Mesenchymal stem cell (in vitro differentiated cells and primary cell): ENCODE measurements around the gene ATG2B.

Experiments
- DNase-seq: peaks from one replicate; pipeline ENCODE4 v3.0.0-alpha.2; 2013
- H2AFZ ChIP-seq: one replicate; pipeline ENCODE4 v1.6.1; 2013; ENCODE audit warnings: low read depth, mild to moderate bottlenecking, control low read depth, inconsistent platforms, low read length, moderate library complexity
- H2AK5ac ChIP-seq: 2 replicates; pipeline ENCODE4 v1.6.1; 2013; ENCODE audit warnings: low read length, moderate library complexity, mild to moderate bottlenecking, inconsistent platforms; ENCODE audit not compliant: severe bottlenecking
- H2BK120ac ChIP-seq: one replicate; pipeline ENCODE4 v1.6.1; 2013; ENCODE audit warnings: low read depth, mild to moderate bottlenecking, inconsistent platforms, low read length, moderate library complexity
- H2BK12ac ChIP-seq, 2 experiments: one replicate each; pipeline ENCODE4 v1.6.1; 2013; ENCODE audit warnings: inconsistent platforms in 2 of 2, low read length in 2 of 2, mild to moderate bottlenecking in 2 of 2, moderate library complexity in 2 of 2, control low read depth in 1 of 2
- H2BK15ac ChIP-seq: one replicate; pipeline ENCODE4 v1.6.1; 2013; ENCODE audit warnings: mild to moderate bottlenecking, low read depth, inconsistent platforms; ENCODE audit not compliant: poor library complexity, severe bottlenecking
- H2BK5ac ChIP-seq: 2 replicates; pipeline ENCODE4 v1.6.1; 2013; ENCODE audit warnings: low read depth, mild to moderate bottlenecking, low read length, control low read depth, inconsistent platforms; ENCODE audit not compliant: poor library complexity, severe bottlenecking
- H3K14ac ChIP-seq, 2 experiments: one replicate each; pipeline ENCODE4 v1.6.1; 2013; ENCODE audit warnings: inconsistent platforms in 2 of 2, low read length in 2 of 2, control low read depth in 1 of 2, mild to moderate bottlenecking in 1 of 2, moderate library complexity in 1 of 2
- H3K18ac ChIP-seq, 2 experiments: one replicate each; pipeline ENCODE4 v1.6.1; 2013; ENCODE audit warnings: inconsistent platforms in 2 of 2, low read length in 2 of 2, control low read depth in 1 of 2, low read depth in 1 of 2, mild to moderate bottlenecking in 1 of 2
- H3K23ac ChIP-seq, 2 experiments: one replicate each; pipeline ENCODE4 v1.6.1; 2013; ENCODE audit warnings: inconsistent platforms in 2 of 2, low read length in 2 of 2, mild to moderate bottlenecking in 2 of 2, moderate library complexity in 2 of 2, control low read depth in 1 of 2
- H3K27ac ChIP-seq: 2 replicates; pipeline ENCODE4 v1.5.1; 2013; ENCODE audit warnings: mild to moderate bottlenecking, moderate library complexity, low read length, control low read depth, inconsistent platforms; ENCODE audit not compliant: poor library complexity, severe bottlenecking
- H3K27me3 ChIP-seq, 2 experiments: 2 replicates each; pipeline versions ENCODE4 v1.6.1 to v1.7.0; 2013; ENCODE audit warnings: low read length in 2 of 2, mild to moderate bottlenecking in 2 of 2, moderate library complexity in 2 of 2, control low read depth in 1 of 2, inconsistent platforms in 1 of 2; ENCODE audit not compliant: control insufficient read depth in 1 of 2, insufficient read depth in 1 of 2
- H3K36me3 ChIP-seq, 2 experiments: 2 replicates each; pipeline versions ENCODE4 v1.6.1 to v1.7.0; 2013; ENCODE audit warnings: low read length in 2 of 2, control low read depth in 1 of 2, inconsistent platforms in 1 of 2, low read depth in 1 of 2, mild to moderate bottlenecking in 1 of 2; ENCODE audit not compliant: insufficient read depth in 2 of 2, control insufficient read depth in 1 of 2
- H3K4ac ChIP-seq, 2 experiments: one replicate each; pipeline ENCODE4 v1.6.1; 2013; ENCODE audit warnings: inconsistent platforms in 2 of 2, low read length in 2 of 2, mild to moderate bottlenecking in 2 of 2, moderate library complexity in 2 of 2, control low read depth in 1 of 2, low read depth in 1 of 2
- H3K4me1 ChIP-seq: 2 replicates; pipeline ENCODE4 v1.6.1; 2013; ENCODE audit warnings: low read depth, low read length, control low read depth; ENCODE audit not compliant: control insufficient read depth, insufficient read depth
- H3K4me2 ChIP-seq: 2 replicates; pipeline ENCODE4 v1.6.1; 2013; ENCODE audit warnings: low read length, mild to moderate bottlenecking, inconsistent platforms; ENCODE audit not compliant: poor library complexity, severe bottlenecking
- H3K4me3 ChIP-seq, 2 experiments: 2 replicates each; pipeline versions ENCODE4 v1.5.1 to v1.7.0; 2013; ENCODE audit warnings: low read length in 2 of 2, mild to moderate bottlenecking in 2 of 2, control low read depth in 1 of 2, low read depth in 1 of 2; ENCODE audit not compliant: insufficient read depth in 1 of 2
- H3K79me1 ChIP-seq: replicated peaks from 2 replicates; pipeline ENCODE4 v1.6.1; 2013; ENCODE audit warnings: mild to moderate bottlenecking, control low read depth, low read length, inconsistent platforms; ENCODE audit not compliant: poor library complexity, severe bottlenecking
- H3K9ac ChIP-seq: 2 replicates; pipeline ENCODE4 v1.7.0; 2013; ENCODE audit warnings: mild to moderate bottlenecking, low read length, moderate library complexity
- H3K9me3 ChIP-seq: 2 replicates; pipeline ENCODE4 v1.7.0; 2013; ENCODE audit warnings: mild to moderate bottlenecking, low read length; ENCODE audit not compliant: control insufficient read depth
- H4K8ac ChIP-seq: one replicate; pipeline ENCODE4 v1.6.1; 2013; ENCODE audit warnings: inconsistent platforms, mild to moderate bottlenecking, low read length, moderate library complexity
- H4K91ac ChIP-seq: one replicate; pipeline ENCODE4 v1.6.1; 2013; ENCODE audit warnings: mild to moderate bottlenecking, low read length, inconsistent platforms
- WGBS: methylation state at CpG from one replicate; pipeline ENCODE4 v1.1.7; 2013; ENCODE audit warnings: mixed read lengths; 5-methylcytosine and 5-hydroxymethylcytosine counted together

The ATG2B gene

GRCh38 chr14:96385385-96385784 lies 22.2 kb upstream of the ATG2B start:
- no peak overlapping the region for H2BK12ac ChIP-seq
- H2AK5ac ChIP-seq, result no peak overlapping the region
- no peak overlapping the region for H2BK120ac ChIP-seq
- H2BK15ac ChIP-seq, result no peak overlapping the region
- H3K79me1 ChIP-seq, result peaks cover 8% of the 10 kb centered on the region
- no peak overlapping the region for H2AFZ ChIP-seq
- no peak overlapping the region for H3K4me3 ChIP-seq
- H4K91ac ChIP-seq, result no peak overlapping the region
- H3K18ac ChIP-seq, result no peak overlapping the region
- no peaks in the 10 kb centered on the region for H3K9me3 ChIP-seq
- 91% methylated on average over 3 of the region's 3 CpGs for WGBS
- peaks cover 7 to 60% of the 10 kb centered on the region in 2 experiments for H3K36me3 ChIP-seq
- H3K27ac ChIP-seq, result no peak overlapping the region
- DNase-seq, result no peak
- no peaks in the 10 kb centered on the region for H3K4me1 ChIP-seq
- H2BK5ac ChIP-seq, result no peak overlapping the region
- no peak overlapping the region for H3K4me2 ChIP-seq
- no peak overlapping the region for H3K14ac ChIP-seq
- no peak overlapping the region for H3K9ac ChIP-seq
- no peak overlapping the region for H3K4ac ChIP-seq
- H3K23ac ChIP-seq, result no peak overlapping the region
- no peak overlapping the region for H4K8ac ChIP-seq
- no peaks in the 10 kb centered on the region for H3K27me3 ChIP-seq

- Histone ChIP-seq H3K9me3 (no peaks in the 10 kb centered on the region), H4K91ac (no peak overlapping the region), H2AK5ac (no peak overlapping the region), H3K27me3 (no peaks in the 10 kb centered on the region), H3K9ac (no peak overlapping the region), H3K23ac (no peak overlapping the region), H3K27ac (no peak overlapping the region), H3K4me3 (no peak overlapping the region), H2BK12ac (no peak overlapping the region), H2BK15ac (no peak overlapping the region), H3K14ac (no peak overlapping the region), H4K8ac (no peak overlapping the region), H2BK120ac (no peak overlapping the region), H3K4me1 (no peaks in the 10 kb centered on the region), H3K4me2 (no peak overlapping the region), H3K36me3 (peaks cover 7 to 60% of the 10 kb centered on the region in 2 experiments), H2BK5ac (no peak overlapping the region), H3K18ac (no peak overlapping the region), H3K79me1 (peaks cover 8% of the 10 kb centered on the region), H3K4ac (no peak overlapping the region), H2AFZ (no peak overlapping the region)
- WGBS, result 40% methylated on average over 1 of the region's 1 CpG
- no peak for DNase-seq
Observed at GRCh38 chr14:96384740-96385139, 21.6 kb upstream of the ATG2B start.

- H2AFZ ChIP-seq, result no peak overlapping the region
- H3K14ac ChIP-seq, result no peak overlapping the region
- peaks cover 7 to 60% of the 10 kb centered on the region in 2 experiments for H3K36me3 ChIP-seq
- H3K27ac ChIP-seq, result no peak overlapping the region
- H3K23ac ChIP-seq, result no peak overlapping the region
- no peak overlapping the region for H3K9ac ChIP-seq
- H3K27me3 ChIP-seq, result no peaks in the 10 kb centered on the region
- H2AK5ac ChIP-seq, result no peak overlapping the region
- no peak overlapping the region for H4K91ac ChIP-seq
- no peaks in the 10 kb centered on the region for H3K9me3 ChIP-seq
- no peak overlapping the region for H3K4ac ChIP-seq
- 100% methylated on average over 1 of the region's 1 CpG for WGBS
- H2BK120ac ChIP-seq, result no peak overlapping the region
- no peak overlapping the region for H3K18ac ChIP-seq
- no peak for DNase-seq
- H3K4me1 ChIP-seq, result no peaks in the 10 kb centered on the region
- H4K8ac ChIP-seq, result no peak overlapping the region
- no peak overlapping the region for H2BK15ac ChIP-seq
- no peak overlapping the region for H2BK12ac ChIP-seq
- H3K4me3 ChIP-seq, result no peak overlapping the region
- peaks cover 10% of the 10 kb centered on the region for H3K79me1 ChIP-seq
- H2BK5ac ChIP-seq, result no peak overlapping the region
- no peak overlapping the region for H3K4me2 ChIP-seq
Observed at GRCh38 chr14:96384053-96384452, 20.9 kb upstream of the ATG2B start.

GRCh38 chr14:96383445-96383844 lies 20.3 kb upstream of the ATG2B start:
- H3K4me2 ChIP-seq, result no peak overlapping the region
- no peak overlapping the region for H2AK5ac ChIP-seq
- WGBS, result 75% methylated on average over 2 of the region's 2 CpGs

More at GRCh38 chr14:96383445-96383844, 20.3 kb upstream of the ATG2B start:
- H3K23ac ChIP-seq, result no peak overlapping the region
- no peak overlapping the region for H2BK120ac ChIP-seq
- H3K4ac ChIP-seq, result no peak overlapping the region
- no peaks in the 10 kb centered on the region for H3K27me3 ChIP-seq
- no peak overlapping the region for H3K27ac ChIP-seq
- no peak overlapping the region for H4K8ac ChIP-seq
- no peak overlapping the region for H4K91ac ChIP-seq
- H3K9ac ChIP-seq, result no peak overlapping the region
- H3K79me1 ChIP-seq, result peaks cover 11% of the 10 kb centered on the region
- no peak overlapping the region for H2BK5ac ChIP-seq
- H3K9me3 ChIP-seq, result no peaks in the 10 kb centered on the region
- H2BK12ac ChIP-seq, result no peak overlapping the region
- no peak overlapping the region for H3K18ac ChIP-seq
- no peak overlapping the region for H2BK15ac ChIP-seq
- peak; percentile 29 for DNase-seq
- peaks cover 7 to 60% of the 10 kb centered on the region in 2 experiments for H3K36me3 ChIP-seq
- no peak overlapping the region for H3K4me3 ChIP-seq
- H3K14ac ChIP-seq, result no peak overlapping the region
- H2AFZ ChIP-seq, result no peak overlapping the region
- no peaks in the 10 kb centered on the region for H3K4me1 ChIP-seq
